Activated CD4-positive, alpha-beta T cell treated with anti-CD3 and anti-CD28 coated beads, Interleukin-2, amount 10 ng/mL, durations not matched to agents 7 days and 5 days (primary cell): ENCODE data around the gene CNTN6. TPM values are rescaled to one million over a fixed set of nuclear protein-coding genes. Genes with fewer than 3 reads are reported as not detected.
"Not testable (repeated sequence)": the region's sequence is repeated elsewhere in the genome, so short reads cannot be mapped to it uniquely, and the experiment has no call there.

ENCODE experiments used
- CTCF ChIA-PET: fragments of 350-600 bp; sonication (Branson Sonifier 250); formaldehyde crosslinking; loops from one replicate; lab custom pipeline; 2021; ENCODE audit warnings: antibody characterized with exemption; lab: Charles Lee
- POLR2A ChIA-PET: fragments of 350-600 bp; sonication (Branson Sonifier 250); formaldehyde crosslinking; loops from one replicate; lab custom pipeline; 2021; ENCODE audit warnings: antibody characterized with exemption; lab: Charles Lee
- DNase-seq: peaks from one replicate; pipeline ENCODE4 v3.0.0-alpha.2; 2020
- H3K27ac Mint-ChIP-seq: one replicate; pipeline ENCODE4 v1.8.0; 2021; ENCODE audit warnings: mild to moderate bottlenecking, moderate library complexity, mixed read lengths
- H3K27me3 Mint-ChIP-seq: one replicate; pipeline ENCODE4 v1.8.0; 2021; ENCODE audit warnings: mixed read lengths
- H3K36me3 Mint-ChIP-seq: one replicate; pipeline ENCODE4 v1.8.0; 2021; ENCODE audit warnings: low read depth, mixed read lengths
- H3K4me1 Mint-ChIP-seq: one replicate; pipeline ENCODE4 v1.8.0; 2021; ENCODE audit warnings: mixed read lengths
- H3K4me3 Mint-ChIP-seq: one replicate; pipeline ENCODE4 v1.8.0; 2021; ENCODE audit warnings: mild to moderate bottlenecking, moderate library complexity, mixed read lengths
- H3K9me3 Mint-ChIP-seq: one replicate; pipeline ENCODE4 v1.8.0; 2021; ENCODE audit warnings: mixed read lengths
- total RNA-seq, 2 experiments: library from RNA; stranded (reverse); gene quantifications; one replicate each; pipeline ENCODE4 v1.2.3, GENCODE V29; 2021

CNTN6 gene
- total RNA-seq, 2 experiments from 2014 or later: not detected

GRCh38 chr3:1346386-1346785 is 253.6 kb downstream of the CNTN6 start:
- CTCF ChIA-PET: no interaction called here
- no peaks in the 10 kb centered on the region for H3K36me3 Mint-ChIP-seq
- H3K27me3 Mint-ChIP-seq: no peaks in the 10 kb centered on the region
- H3K27ac Mint-ChIP-seq: no peak overlapping the region
- no peak overlapping the region for H3K4me3 Mint-ChIP-seq
- no peaks in the 10 kb centered on the region for H3K4me1 Mint-ChIP-seq
- DNase-seq: no peak
- POLR2A ChIA-PET: no interaction called here
- H3K9me3 Mint-ChIP-seq: no peaks in the 10 kb centered on the region

GRCh38 chr3:1348547-1348946 is 255.7 kb downstream of the CNTN6 start:
- H3K36me3 Mint-ChIP-seq: no peaks in the 10 kb centered on the region
- H3K27me3 Mint-ChIP-seq: no peaks in the 10 kb centered on the region
- no peak overlapping the region for H3K27ac Mint-ChIP-seq
- ChIA-PET CTCF (no interaction called here), POLR2A (no interaction called here)
- no peaks in the 10 kb centered on the region for H3K4me1 Mint-ChIP-seq
- no peak overlapping the region for H3K4me3 Mint-ChIP-seq
- no peak for DNase-seq
- no peaks in the 10 kb centered on the region for H3K9me3 Mint-ChIP-seq

GRCh38 chr3:1350885-1351284 is 258.1 kb downstream of the CNTN6 start:
- no peaks in the 10 kb centered on the region for H3K4me1 Mint-ChIP-seq
- H3K27me3 Mint-ChIP-seq: no peaks in the 10 kb centered on the region
- H3K9me3 Mint-ChIP-seq: no peaks in the 10 kb centered on the region
- no peaks in the 10 kb centered on the region for H3K36me3 Mint-ChIP-seq
- ChIA-PET CTCF (no interaction called here), POLR2A (no interaction called here)
- H3K4me3 Mint-ChIP-seq: no peak overlapping the region
- DNase-seq: no peak
- H3K27ac Mint-ChIP-seq: no peak overlapping the region

- H3K36me3 Mint-ChIP-seq: no peaks in the 10 kb centered on the region
Observed at GRCh38 chr3:1355691-1356090, 262.9 kb downstream of the CNTN6 start.

GRCh38 chr3:1356101-1356500 is 263.3 kb downstream of the CNTN6 start:
- CTCF ChIA-PET: no interaction called here
- Mint-ChIP-seq H3K36me3 (no peaks in the 10 kb centered on the region), H3K4me3 (no peak overlapping the region), H3K27me3 (no peaks in the 10 kb centered on the region), H3K4me1 (no peaks in the 10 kb centered on the region), H3K9me3 (peaks cover 3% of the 10 kb centered on the region), H3K27ac (no peak overlapping the region)
- POLR2A ChIA-PET: no interaction called here
- no peak for DNase-seq

More at GRCh38 chr3:1355691-1356090, 262.9 kb downstream of the CNTN6 start:
- CTCF ChIA-PET: no interaction called here
- Mint-ChIP-seq H3K27me3 (no peaks in the 10 kb centered on the region), H3K27ac (no peak overlapping the region), H3K9me3 (peaks cover 3% of the 10 kb centered on the region), H3K4me1 (no peaks in the 10 kb centered on the region), H3K4me3 (no peak overlapping the region)
- DNase-seq: no peak
- POLR2A ChIA-PET: no interaction called here

- Mint-ChIP-seq H3K36me3 (no peaks in the 10 kb centered on the region), H3K9me3 (peaks cover 3% of the 10 kb centered on the region), H3K27ac (no peak overlapping the region), H3K27me3 (no peaks in the 10 kb centered on the region), H3K4me1 (no peaks in the 10 kb centered on the region), H3K4me3 (no peak overlapping the region)
- no peak for DNase-seq
- ChIA-PET POLR2A (no interaction called here), CTCF (no interaction called here)
Observed at GRCh38 chr3:1365528-1365927, 272.7 kb downstream of the CNTN6 start.

GRCh38 chr3:1374471-1374870 is 281.6 kb downstream of the CNTN6 start:
- Mint-ChIP-seq H3K36me3 (no peaks in the 10 kb centered on the region), H3K4me1 (no peaks in the 10 kb centered on the region), H3K9me3 (peaks cover 6% of the 10 kb centered on the region), H3K27ac (no peak overlapping the region), H3K27me3 (no peaks in the 10 kb centered on the region), H3K4me3 (no peak overlapping the region)
- ChIA-PET POLR2A (no interaction called here), CTCF (no interaction called here)
- DNase-seq: no peak

- Mint-ChIP-seq H3K27ac (no peak overlapping the region), H3K36me3 (no peaks in the 10 kb centered on the region), H3K9me3 (peaks cover 6% of the 10 kb centered on the region), H3K4me3 (no peak overlapping the region), H3K27me3 (no peaks in the 10 kb centered on the region), H3K4me1 (no peaks in the 10 kb centered on the region)
- ChIA-PET POLR2A (no interaction called here), CTCF (no interaction called here)
- DNase-seq: no peak
Observed at GRCh38 chr3:1375145-1375544, 282.3 kb downstream of the CNTN6 start.

GRCh38 chr3:1380926-1381646 is 288.3 kb downstream of the CNTN6 start:
- Mint-ChIP-seq H3K27me3 (no peaks in the 10 kb centered on the region), H3K27ac (no peak overlapping the region), H3K9me3 (peaks cover 4% of the 10 kb centered on the region), H3K4me3 (no peak overlapping the region), H3K36me3 (no peaks in the 10 kb centered on the region), H3K4me1 (no peaks in the 10 kb centered on the region)
- DNase-seq: no peak
- ChIA-PET CTCF (no interaction called here), POLR2A (no interaction called here)

GRCh38 chr3:1381647-1382036 is 288.8 kb downstream of the CNTN6 start:
- H3K27me3 Mint-ChIP-seq: no peaks in the 10 kb centered on the region
- no peaks in the 10 kb centered on the region for H3K4me1 Mint-ChIP-seq
- no peak overlapping the region for H3K27ac Mint-ChIP-seq
- H3K9me3 Mint-ChIP-seq: peaks cover 4% of the 10 kb centered on the region
- CTCF ChIA-PET: no interaction called here
- POLR2A ChIA-PET: no interaction called here
- no peaks in the 10 kb centered on the region for H3K36me3 Mint-ChIP-seq
- DNase-seq: no peak
- H3K4me3 Mint-ChIP-seq: no peak overlapping the region

- H3K36me3 Mint-ChIP-seq, H3K4me1 Mint-ChIP-seq, POLR2A ChIA-PET, CTCF ChIA-PET, DNase-seq, H3K27ac Mint-ChIP-seq, H3K27me3 Mint-ChIP-seq, H3K4me3 Mint-ChIP-seq, H3K9me3 Mint-ChIP-seq: not testable (repeated sequence)
Observed at GRCh38 chr3:1387396-1387905, 294.6 kb downstream of the CNTN6 start.

- no peaks in the 10 kb centered on the region for H3K27me3 Mint-ChIP-seq
- H3K9me3 Mint-ChIP-seq: no peaks in the 10 kb centered on the region
- H3K4me1 Mint-ChIP-seq: no peaks in the 10 kb centered on the region
- DNase-seq: no peak
- H3K4me3 Mint-ChIP-seq: no peak overlapping the region
- H3K27ac Mint-ChIP-seq: no peak overlapping the region
- POLR2A ChIA-PET: no interaction called here
- CTCF ChIA-PET: no interaction called here
- no peaks in the 10 kb centered on the region for H3K36me3 Mint-ChIP-seq
Observed at GRCh38 chr3:1394188-1394587, 301.4 kb downstream of the CNTN6 start.

- CTCF ChIA-PET: no interaction called here
- Mint-ChIP-seq H3K4me1 (no peaks in the 10 kb centered on the region), H3K4me3 (no peak overlapping the region)
Observed at GRCh38 chr3:1400571-1400970, 307.7 kb downstream of the CNTN6 start.

More at GRCh38 chr3:1400571-1400970, 307.7 kb downstream of the CNTN6 start:
- Mint-ChIP-seq H3K9me3 (peaks cover 1% of the 10 kb centered on the region), H3K36me3 (no peaks in the 10 kb centered on the region), H3K27ac (no peak overlapping the region), H3K27me3 (no peaks in the 10 kb centered on the region)
- POLR2A ChIA-PET: no interaction called here
- DNase-seq: no peak
